Activated gamma-delta T cell (primary cell): Measurements from ENCODE around the gene FOXK1.

Experiments used
- DNase-seq: peaks from one replicate; lab custom pipeline; 2025; lab: John Stamatoyannopoulos, UW

FOXK1 gene

DNA sequence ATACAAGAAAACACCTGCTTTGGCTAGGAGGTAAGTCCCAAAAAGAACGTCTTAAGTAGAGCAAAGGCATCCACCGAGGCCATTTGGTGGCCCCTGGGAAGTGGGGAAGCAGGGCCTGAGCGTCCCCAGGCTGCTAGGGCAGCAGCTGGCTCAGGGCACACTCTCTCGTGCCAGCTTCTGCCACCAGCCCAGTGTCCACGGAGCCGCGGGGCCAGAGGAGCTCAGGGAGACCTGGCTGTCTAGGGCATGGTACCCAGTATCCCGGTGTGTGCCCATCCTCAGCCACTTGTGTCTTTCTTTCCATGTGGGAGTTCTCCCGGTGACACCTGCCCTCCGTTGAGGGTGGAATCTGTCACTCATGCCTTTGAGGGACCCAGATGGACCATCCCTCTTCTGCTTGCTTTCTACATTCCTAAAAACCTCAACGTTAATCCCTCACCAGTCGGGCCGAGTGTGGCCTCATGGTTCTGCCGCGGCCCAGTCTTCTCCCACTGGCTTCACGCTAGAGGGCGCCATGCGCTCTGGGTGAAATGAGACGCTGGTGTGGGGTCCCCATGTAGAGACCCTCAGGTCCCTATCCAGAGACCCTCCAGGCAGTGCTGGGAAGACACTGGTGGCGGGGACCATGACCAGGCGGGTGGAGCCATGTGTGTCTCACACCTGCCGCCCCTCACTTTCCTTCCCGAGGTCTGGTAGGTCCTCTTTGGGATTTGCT lies 83.8 kb downstream of the FOXK1 start:
- no peak for DNase-seq

DNA sequence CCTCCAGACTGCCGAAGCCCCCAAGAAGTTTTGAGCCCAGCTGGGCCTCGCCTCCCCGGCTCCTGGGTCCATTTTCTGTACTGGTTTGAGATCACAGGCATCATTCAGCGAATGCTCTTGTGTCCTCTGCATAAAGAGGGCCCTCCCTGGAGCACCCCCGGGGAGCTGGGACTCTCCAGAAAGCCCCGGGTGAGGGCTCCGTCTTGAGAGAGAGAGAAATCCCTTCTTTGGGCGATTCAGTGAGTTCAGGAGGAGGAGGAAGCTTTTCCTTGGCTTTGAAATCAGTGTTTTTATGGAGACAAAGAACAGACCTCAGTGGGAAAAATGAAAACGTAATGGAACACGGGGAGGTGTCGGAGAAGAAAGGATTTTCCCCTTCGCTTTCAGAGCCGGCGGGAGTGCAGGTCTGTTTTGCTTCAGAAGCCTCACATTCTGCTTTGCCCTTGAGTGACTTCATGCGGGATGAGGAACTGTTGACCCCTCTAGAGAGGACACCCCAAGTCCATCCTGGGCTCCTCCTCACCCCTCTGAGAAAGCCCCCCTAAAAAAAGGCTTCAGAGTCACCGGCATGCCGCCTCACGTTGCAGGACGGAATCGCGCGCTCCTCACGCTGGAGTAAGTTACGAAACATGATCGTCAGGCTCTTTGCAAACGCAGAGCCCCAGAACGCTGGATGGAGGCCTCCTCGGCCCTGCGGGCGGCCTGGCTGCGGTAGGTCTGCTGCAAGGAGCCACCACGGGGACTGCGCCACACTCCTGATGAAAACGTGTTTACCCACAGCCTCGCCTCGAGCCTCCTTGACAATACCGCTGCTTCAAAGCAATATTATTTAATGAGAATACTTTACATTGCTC lies 84.8 kb downstream of the FOXK1 start:
- no peak for DNase-seq

DNA sequence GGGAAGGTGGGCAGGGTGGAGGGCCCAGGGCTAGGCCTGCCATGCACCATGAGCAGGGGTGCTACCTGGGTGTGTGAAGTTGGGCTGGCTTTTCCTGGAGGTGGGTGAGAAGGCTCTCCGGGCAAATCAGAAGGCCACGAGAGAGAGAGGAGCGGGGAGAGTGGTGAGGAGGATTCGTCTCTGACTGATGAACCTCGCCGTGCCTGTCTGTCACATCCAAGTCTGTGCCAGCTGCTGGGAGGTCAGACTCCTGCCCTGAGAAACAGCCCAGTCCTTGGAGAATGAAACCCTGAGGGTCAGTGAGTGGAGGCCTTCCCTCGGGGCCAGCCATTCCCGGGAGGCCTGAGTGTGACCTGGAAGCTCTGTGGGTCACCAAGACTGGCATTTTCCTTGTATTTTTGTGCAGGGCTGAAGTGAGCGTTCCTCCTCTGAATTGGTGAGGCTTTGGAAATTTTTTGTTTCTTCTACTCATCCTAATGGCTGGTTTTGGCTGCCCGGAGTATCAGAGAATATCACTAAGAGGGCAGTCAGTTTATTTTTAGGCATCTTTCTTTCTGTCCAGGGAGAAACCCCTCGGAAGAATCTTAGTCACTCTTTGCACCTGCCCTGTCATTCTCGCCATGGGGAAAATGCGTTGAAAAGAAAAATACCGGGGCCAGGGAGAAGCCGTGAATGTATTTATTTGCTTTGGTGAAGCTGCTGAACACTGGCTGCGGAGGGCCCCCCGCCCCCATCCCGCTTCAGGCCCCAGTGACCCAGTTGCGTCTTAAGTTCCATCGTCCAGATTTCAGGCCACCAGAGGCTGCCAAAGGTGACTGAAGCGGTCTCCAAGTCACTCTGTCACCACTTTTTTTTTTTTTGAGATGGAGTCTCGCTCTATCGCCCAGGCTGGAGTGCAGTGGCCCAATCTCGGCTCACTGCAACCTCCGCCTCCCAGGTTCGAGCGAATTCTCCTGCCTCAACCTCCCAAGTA lies 86.8 kb downstream of the FOXK1 start:
- no peak for DNase-seq

DNA sequence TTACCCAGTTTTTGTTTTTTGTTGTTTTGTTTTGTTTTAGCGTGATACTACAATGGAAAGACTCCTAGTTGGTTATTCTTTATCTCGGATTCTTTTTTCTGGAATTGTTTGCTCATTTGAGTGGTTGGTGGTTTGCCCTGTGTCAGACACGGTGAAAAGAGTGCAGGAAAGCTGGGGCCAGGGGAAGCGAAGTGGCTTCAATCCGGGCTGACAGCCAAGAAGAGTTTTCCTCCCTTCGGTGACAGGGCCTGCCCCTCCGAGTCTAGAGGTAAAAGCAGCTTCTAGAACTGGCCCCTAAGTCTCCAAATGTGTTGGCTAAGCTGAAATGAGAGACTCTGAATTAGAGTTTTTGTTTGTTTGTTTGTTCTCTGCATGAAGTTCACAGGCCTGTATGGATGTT lies 87.7 kb downstream of the FOXK1 start:
- DNase-seq = no peak

DNA sequence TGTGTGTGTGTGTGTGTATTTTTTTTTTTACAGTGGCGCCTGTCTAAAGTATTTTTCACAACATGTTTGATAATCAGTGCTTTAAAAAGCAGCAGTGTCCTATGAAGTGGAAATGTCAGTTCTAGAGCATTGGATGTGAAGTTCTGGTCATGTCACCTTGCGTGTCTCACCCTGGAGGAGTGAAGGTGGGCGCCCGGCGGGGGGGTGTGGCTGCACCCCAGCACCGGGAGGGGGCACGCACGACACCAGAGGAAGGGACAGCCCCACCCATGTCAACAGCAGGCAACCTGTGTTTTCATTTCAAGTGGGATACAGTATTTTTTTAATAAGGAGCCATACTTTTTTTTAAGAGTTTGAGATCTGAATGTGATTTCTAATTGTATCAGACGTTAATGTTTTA lies 88.8 kb downstream of the FOXK1 start:
- no peak for DNase-seq

DNA sequence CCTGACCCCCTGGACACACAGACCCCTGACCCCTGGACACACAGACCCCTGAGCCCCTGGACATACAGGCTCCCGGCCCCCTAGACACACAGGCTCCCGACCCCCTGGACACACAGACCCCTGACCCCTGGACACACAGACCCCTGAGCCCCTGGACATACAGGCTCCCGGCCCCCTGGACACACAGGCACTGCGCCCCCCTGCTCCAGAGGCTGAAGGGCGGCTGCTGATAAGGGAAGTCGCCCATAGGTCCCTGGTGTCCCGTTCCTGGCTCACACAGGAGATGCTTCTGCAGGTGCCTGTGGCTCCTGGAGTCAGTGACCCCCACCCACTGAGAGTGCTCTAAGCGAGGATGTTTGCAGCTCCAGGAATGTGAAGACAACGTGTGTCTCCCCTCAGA lies 89.6 kb downstream of the FOXK1 start:
- DNase-seq = no peak

DNA sequence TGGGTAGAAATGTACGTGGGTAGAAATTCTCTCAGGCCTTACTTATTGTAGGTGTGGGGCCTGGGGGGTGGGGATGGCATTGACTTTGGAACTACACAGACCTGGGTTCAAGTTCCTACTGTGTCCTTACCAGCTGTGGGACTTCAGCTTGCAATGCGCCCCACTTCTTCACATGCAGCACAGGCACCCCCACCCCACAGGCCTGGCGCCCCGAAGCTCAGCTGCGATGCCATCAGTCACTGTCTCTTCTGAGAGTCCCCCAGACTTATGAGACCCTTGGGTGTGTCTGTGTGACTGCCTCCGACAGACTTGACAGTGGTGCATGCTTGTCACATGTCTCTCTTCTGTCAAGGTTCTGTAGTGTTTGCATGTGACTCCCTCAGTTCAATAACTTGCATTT lies 90.2 kb downstream of the FOXK1 start:
- no peak for DNase-seq

DNA sequence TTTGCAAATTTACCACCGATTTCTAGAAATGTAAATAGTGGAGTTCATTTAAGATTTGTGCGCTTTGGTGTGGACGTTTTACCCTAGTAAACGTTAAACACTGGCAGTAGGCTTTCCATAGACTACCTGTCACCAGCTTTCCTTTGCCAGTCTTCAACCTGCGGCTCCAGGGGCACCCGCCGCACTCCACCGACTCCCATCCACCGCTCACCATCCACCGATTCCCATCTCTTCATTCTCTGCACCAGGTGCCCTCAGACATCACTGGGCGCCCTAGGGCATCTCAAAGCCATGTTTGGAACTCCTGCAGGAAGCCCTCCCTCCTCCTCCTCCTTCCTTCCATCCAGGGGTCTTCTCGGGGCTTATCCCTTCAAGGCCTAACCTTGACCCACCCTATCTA lies 91.9 kb downstream of the FOXK1 start:
- DNase-seq = no peak

DNA sequence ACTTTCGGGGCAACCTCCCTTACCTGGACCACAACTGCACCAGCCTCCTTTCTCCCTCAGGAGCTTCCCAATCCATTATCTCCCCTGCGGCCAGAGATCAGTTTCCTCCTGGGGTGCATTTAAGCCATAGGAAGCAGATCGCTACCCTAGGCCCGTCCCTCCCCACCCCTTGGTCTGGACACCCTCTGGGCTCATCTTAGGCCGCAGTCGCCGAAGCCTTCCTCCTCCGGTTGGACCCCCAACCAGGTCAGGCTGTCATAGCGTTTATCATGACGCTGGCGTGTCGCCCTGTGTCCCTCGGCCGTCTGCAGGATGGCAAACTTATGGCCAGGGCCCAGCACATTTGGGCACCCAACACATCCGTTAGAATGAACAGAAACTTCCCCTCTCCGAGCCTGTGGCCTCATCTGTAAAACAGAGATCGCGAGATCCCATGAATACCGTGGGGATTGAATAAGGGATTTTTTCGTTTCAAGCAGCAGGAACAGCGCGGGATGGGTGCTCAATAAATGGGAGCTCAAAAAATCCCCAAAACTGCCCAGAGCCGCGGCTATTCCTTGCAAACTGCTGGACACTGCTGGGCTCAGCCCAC lies 92.7 kb downstream of the FOXK1 start:
- DNase-seq = no peak

DNA sequence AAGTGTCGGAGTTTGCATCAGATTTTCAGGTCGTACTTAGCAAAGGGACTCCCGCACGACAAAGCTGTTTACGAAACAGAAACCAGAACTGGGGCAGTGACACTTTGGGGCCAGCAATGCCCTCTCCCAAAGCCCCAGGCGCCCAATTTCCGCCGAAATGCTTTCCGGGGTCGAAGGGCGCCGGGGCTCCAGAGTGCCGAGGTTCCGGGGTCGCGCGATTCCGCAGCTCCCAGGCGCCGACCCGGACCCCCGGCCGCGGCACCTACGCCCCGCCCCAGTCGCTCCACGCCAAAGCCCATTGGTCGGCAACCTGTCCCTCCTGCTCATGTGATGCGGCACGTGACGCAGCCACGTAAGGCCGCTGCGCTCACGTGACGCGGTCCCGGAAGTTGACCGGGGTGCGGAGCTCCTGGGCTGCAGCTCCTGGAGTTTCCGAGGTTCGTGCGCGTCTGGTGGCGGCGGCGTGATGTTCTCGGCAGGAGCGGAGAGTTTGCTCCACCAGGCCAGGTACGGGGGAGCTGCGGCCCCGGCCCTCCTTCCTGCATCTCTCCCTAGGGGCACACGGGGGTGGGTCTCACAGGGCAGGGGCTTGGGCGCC lies 93.3 kb downstream of the FOXK1 start, which contains the start of gene AP5Z1:
Gene AP5Z1 (plus strand): TSS at position 374 of the 598 bp plus-strand sequence. CDS start 93 bp downstream, at position 467.
- peak; percentile 96 for DNase-seq

DNA sequence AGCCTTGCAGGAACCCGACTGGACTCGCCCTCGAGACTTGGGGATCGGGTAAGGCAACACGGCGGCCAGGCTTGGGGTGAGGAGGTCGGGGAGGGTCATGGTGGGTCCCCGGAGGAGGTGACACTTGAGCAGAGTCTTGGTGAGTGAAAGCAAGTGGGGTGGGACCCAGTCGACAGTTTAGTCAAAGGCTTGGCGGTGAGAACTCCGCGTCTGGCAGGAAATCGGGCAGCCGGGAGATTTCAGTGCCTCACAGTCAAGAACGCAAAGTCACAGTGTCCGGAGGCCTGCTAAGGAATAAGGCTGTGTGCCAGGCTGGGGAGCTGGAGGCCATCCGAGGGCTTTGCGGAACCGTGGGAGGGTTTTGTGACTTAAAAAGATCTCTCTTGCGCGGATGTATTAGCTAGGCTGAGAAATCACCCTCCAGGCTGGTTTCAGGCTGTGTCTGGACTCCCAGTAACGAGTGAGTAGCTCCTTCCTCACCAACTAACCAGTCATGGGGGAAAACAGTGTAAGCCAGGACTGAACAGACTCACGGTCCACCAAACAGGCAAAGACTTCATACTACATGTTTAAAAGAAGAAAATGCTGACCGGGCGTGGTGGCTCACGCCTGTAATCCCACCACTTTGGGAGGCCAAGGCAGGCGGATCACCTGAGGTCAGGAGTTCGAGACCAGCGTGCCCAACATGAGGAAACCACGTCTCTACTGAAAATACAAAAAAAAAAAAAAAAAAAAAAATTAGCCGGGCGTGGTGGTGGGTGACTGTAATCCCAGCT lies 93.9 kb downstream of the FOXK1 start:
- no peak for DNase-seq

DNA sequence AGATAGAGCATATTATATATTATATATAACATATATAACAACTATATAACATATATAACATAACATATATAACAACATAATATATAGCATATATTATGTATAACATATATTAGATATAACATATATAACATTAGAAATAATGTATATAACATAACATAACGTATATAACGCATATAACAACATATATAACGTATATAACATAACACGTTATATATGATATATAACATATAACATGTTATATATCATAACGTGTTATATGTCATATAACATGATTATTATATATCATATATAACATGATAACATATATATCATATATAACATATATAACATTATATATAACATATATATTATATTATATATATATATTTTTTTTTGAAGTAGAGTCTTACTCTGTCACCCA lies 97.0 kb downstream of the FOXK1 start:
- no peak for DNase-seq

DNA sequence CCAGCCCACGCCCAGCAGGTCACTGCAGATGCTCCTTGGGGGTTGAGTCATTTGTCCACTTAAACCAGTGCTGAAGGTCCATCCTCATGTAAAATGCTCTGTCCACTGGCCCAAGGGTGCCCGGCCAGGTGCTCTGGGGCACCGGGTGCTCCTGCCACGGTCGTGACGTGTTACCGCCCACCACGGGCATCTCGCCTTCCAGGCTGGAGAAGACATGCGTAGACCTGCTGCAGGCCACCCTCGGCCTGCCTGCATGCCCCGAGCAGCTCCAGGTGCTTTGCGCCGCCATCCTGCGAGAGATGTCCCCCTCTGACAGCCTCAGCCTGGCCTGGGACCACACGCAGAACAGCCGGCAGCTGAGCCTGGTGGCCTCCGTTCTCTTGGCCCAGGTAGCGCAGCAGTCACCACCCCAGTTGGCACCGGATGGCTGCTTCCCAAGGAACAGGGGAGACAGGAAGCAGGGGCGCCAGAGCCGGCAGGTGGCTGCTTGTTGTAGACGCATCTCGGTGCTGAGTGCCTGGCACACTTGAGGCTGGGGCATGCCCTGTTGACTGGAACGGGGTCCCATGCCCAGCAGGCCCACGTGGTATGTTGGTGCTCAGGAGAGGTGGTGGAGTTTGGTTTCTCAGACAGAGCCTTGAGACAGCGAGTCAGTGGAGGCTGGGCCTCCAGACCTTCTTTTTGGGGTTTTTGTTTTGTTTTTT lies 99.4 kb downstream of the FOXK1 start:
- no peak for DNase-seq

DNA sequence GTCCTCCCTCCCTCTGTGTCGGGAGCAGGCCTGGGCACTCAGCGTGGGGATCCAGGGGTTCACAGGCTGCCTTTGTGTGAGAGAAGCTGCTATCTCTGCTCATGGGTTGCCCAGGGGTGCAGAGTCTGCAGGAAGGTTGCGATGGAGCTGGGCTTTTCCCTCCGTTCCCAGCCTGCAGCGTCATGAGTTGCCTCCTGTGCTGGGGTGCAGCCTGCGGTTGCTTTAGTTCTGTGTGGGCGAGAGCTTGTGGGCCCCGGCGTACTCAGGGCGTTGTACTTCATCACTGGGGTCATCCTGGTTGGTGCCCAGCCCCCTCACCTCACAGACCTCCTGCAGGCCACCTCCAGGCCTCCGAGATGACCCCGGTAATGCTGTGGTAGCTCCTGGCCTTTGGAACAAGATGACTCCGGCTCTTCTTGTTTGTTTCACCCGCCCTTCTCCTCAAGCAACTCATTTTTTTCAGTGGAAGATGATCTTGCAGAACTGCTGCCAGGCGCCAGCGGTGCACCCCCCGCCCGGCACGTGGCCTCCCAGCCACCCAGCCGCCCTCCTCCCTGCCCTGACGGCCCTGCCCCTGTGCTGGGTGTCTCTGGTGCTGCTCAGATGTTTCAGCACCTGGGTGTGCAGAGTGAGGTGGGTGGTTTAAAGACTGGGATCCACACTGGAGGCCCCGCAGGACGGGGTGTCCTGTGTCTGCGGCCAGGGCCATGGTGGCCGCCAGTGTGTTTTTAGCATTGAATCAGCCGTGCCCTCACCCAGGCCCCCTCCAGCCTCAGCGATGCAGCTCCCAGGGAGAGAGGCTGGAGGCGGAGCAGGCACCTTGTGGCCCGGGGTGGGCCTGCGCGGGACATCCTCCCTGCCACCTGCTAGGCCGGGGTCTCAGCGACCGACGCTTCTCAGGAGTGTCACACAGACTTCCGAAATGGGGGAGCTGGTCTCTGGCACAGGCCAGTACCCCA lies 100.5 kb downstream of the FOXK1 start:
- no peak for DNase-seq

DNA sequence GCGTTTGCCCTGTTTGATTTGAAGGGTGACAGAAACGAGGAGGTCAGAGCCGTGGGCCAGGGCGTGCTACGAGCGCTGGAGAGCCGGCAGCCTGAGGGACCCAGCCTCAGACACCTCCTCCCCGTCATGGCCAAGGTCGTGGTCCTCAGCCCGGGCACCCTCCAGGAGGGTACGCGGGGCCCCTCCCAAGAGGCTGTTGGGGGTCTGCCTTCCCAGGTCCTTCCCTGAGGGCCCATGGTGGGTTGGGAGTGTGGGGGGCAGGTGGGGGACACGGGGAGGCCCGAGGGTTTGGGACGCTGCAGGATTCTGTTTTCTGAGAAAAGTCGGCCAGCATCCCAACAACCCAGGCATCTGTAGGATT lies 101.2 kb downstream of the FOXK1 start:
- DNase-seq = no peak

DNA sequence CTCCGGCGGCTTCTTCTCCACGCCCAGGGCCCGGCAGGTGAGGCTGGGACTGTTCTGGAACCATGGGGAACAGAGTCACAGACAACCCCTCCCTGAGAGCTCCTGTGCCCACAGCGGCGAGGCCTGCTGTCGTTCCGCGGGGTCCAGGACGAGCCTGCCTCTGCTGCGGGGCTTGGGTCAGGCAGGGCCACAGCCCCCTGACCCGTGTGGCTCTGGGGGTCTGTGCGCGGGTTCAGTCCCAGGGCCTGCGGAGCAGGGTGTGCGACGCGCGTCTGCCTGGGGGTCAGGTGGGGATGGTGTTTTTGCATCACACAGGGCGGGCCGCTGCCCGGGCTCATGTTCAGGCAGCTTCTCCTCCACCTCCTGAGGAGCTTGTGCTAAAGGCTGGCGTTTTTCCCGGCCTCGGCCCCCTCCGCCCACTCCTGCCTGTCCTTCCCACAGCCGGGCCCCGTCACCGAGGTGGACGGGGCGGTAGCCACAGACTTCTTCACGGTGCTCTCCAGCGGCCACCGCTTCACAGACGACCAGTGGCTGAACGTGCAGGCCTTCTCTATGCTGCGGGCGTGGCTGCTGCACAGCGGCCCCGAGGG lies 101.8 kb downstream of the FOXK1 start:
- no peak for DNase-seq

DNA sequence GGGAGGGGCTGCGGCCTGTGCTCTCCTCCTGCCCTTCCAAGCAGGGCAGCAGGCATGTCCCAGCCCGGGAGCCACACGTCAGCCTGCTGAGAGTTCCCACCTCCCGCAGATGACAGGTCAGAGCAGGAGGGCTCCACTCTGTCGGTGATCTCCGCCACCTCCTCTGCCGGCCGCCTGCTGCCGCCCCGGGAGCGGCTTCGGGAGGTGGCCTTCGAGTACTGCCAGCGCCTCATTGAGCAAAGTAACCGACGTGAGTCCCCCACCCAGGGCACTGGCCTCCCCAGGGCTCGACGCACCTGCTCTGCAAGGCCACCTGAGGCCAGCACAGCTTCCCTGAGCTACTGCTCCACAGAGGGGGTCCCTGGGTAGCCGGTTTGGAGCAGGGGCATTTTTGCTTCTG lies 102.7 kb downstream of the FOXK1 start:
- no peak for DNase-seq

DNA sequence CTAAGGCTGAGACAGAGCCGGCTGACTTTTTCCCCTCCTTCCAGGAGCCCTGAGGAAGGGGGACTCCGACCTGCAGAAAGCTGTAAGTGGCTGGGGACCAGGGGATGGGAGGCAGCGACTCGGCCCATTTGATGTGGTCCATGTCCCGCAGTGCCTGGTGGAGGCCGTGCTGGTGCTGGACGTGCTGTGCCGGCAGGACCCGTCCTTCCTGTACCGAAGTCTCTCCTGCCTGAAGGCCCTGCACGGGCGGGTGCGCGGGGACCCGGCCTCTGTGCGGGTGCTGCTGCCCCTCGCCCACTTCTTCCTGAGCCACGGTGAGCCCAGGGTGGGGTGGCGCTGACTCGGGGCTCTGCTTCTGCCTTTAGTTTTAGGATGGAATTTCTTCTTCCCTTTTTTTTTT lies 103.3 kb downstream of the FOXK1 start:
- no peak for DNase-seq
